Measurements from ENCODE around the gene KCNIP1. TPM values are rescaled to one million over a fixed set of nuclear protein-coding genes. Genes with fewer than 3 reads are reported as not detected.

The KCNIP1 gene
- total RNA-seq, 4 donors from 2014 or later = not detected

DNA sequence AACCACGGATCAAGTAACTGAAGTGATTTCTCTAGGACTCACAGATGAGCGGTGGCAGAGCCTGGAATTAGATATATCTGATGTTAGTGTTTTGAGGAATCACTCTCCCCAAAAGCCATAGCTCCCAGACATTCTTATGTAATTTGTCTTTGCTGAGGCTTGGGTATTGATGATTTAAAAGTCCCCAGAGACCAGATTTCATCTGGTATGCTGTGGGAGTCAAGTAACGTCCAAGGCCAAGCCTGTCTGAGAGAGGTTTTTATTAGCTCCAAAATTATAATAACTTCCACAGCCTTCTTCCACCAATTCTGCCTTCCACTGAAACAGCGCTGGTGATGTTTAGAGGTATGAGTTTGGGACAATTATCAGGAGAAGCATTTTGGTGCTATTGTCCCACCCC lies 21.3 kb upstream of the KCNIP1 start:
- no peak for DNase-seq
- 80 to 88% methylated on average over 4 of the region's 4 CpGs for WGBS, 2 donors
- Histone ChIP-seq H3K36me3 (no peaks in the 10 kb centered on the region), H3K4me1 (peaks cover 0 to 6% (median 0%) of the 10 kb centered on the region in 3 donors), H3K9me3 (no peaks in the 10 kb centered on the region), H3K27me3 (no peaks in the 10 kb centered on the region), H3K4me3 (no peak overlapping the region), H3K27ac (no peak overlapping the region)
- no peak for TF ChIP-seq POLR2A (IDR thresholded peaks at IDR 0.05)
- TF ChIP-seq, protein P1, sequence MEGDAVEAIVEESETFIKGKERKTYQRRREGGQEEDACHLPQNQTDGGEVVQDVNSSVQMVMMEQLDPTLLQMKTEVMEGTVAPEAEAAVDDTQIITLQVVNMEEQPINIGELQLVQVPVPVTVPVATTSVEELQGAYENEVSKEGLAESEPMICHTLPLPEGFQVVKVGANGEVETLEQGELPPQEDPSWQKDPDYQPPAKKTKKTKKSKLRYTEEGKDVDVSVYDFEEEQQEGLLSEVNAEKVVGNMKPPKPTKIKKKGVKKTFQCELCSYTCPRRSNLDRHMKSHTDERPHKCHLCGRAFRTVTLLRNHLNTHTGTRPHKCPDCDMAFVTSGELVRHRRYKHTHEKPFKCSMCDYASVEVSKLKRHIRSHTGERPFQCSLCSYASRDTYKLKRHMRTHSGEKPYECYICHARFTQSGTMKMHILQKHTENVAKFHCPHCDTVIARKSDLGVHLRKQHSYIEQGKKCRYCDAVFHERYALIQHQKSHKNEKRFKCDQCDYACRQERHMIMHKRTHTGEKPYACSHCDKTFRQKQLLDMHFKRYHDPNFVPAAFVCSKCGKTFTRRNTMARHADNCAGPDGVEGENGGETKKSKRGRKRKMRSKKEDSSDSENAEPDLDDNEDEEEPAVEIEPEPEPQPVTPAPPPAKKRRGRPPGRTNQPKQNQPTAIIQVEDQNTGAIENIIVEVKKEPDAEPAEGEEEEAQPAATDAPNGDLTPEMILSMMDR (IDR thresholded peaks at IDR 0.05) = no peak
- intact Hi-C loops (cut with DNase I) = no loop called here

DNA sequence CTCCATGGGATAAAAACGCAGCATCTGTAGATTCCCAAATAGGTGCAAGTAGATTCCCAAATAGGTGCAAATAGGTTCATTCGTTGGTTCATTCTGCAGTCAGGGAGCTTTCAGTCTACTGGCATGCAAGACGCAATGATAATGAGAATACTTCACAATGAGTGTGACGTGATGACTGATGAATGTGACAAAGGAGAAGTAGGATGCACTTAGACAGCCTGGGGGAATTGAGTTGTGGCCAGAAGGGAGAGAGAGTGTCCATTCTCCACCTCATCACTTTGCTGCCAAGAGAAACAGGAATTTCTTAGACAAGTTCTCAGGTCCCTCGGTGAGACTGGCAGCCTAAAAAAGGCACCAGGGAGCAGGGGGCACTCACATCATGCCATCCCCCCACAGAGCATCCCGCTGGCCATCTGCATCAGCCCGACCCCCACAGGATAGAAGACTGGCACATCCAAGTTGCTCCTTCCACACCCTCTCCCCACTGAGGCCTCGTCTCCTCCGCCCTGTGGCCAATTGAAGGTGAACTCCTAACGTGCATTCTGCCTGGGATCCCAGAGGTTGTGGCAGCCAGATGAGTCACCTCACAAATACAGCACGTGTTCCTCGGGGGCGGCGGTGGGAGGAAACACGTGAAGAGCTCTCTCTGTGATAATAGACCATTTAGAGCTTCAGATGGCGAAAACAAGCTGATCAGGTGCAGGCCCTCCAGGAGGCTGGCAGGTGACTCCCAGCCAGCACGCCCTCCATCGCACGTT lies 19.9 kb upstream of the KCNIP1 start:
- H3K4me1 ChIP-seq = peaks cover 0 to 6% (median 0%) of the 10 kb centered on the region in 3 donors
- no peak for TF ChIP-seq POLR2A (IDR thresholded peaks at IDR 0.05)
- TF ChIP-seq, protein P1 (IDR thresholded peaks at IDR 0.05) = no peak
- no peaks in the 10 kb centered on the region for H3K9me3 ChIP-seq
- H3K27ac ChIP-seq = no peak overlapping the region
- no peak overlapping the region for H3K4me3 ChIP-seq
- WGBS, 2 donors = 59 to 72% methylated on average over 8 to 14 of the region's 19 CpGs
- DNase-seq = no peak
- H3K36me3 ChIP-seq = no peaks in the 10 kb centered on the region
- intact Hi-C loops (cut with DNase I) = no loop called here
- no peaks in the 10 kb centered on the region for H3K27me3 ChIP-seq

DNA sequence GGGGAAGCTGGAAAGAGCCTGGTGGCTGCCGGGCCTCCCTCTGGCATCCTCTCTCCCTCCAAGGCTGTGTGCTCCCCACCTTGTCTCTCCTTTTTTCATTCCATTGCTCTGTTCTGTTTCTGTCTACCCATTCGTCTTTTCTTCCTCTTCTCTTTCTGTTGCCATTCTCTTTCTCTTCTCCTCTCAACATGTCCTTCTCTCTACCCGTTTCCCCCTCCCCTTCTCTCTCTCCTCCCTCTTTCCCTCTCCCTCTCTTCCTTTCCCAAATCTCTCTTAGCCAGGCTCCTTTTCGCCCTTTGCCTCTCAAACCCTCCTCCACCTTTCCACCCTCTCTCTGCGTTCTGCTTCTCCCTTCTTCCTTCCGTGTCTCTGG lies 19.4 kb upstream of the KCNIP1 start:
- H3K36me3 ChIP-seq = no peaks in the 10 kb centered on the region
- DNase-seq = no peak
- intact Hi-C loops (cut with DNase I) = no loop called here
- H3K27ac ChIP-seq = no peak overlapping the region
- no peaks in the 10 kb centered on the region for H3K9me3 ChIP-seq
- 67 to 74% methylated on average over 6 of the region's 6 CpGs for WGBS, 2 donors
- TF ChIP-seq, protein P1 (IDR thresholded peaks at IDR 0.05) = no peak
- TF ChIP-seq POLR2A (IDR thresholded peaks at IDR 0.05) = no peak
- no peaks in the 10 kb centered on the region for H3K27me3 ChIP-seq
- H3K4me3 ChIP-seq = no peak overlapping the region
- H3K4me1 ChIP-seq = peaks cover 0 to 6% (median 0%) of the 10 kb centered on the region in 3 donors

DNA sequence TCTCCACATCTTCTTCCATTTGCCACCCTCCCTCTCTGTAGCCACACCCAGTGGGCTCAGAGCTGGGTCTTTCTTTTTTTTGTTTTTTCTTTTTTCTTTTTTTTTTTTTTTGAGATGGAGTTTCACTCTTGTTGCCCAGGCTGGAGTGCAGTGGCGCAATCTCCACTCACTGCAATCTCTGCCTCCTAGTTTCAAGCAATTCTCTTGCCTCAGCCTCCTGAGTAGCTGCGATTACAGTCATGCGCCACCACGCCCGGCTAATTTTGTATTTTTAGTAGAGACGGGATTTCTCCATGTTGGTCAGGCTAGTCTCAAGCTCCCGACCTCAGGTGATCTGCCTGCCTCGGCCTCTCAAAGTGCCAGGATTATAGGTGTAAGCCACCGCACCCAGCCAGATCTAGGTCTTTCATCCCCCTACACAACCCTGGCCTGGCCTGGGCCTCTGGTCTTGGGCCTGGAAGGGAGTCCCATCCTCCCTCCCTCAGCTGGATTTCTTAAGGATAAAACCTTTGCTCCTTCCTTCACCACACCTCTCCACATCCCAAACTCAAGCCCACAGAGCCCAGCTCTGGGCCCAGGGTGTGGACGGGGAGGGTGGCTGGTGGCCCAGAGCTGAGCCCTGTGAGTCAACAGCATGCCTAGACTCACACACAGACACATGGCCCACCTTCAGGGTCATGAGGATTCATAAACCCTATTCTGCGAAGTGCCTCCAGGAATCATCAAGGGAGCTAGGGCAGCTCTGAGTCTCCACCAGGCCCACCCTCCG lies 18.8 kb upstream of the KCNIP1 start:
- WGBS, 2 donors = 71 to 94% methylated on average over 8 to 9 of the region's 12 CpGs
- no peaks in the 10 kb centered on the region for H3K36me3 ChIP-seq
- no peaks in the 10 kb centered on the region for H3K27me3 ChIP-seq
- no peak for DNase-seq
- intact Hi-C loops (cut with DNase I) = no loop called here
- H3K4me1 ChIP-seq = peaks cover 0 to 6% (median 0%) of the 10 kb centered on the region in 3 donors
- no peak overlapping the region for H3K27ac ChIP-seq
- TF ChIP-seq POLR2A (IDR thresholded peaks at IDR 0.05) = no peak
- TF ChIP-seq, protein P1 (IDR thresholded peaks at IDR 0.05) = no peak
- H3K4me3 ChIP-seq = no peak overlapping the region
- H3K9me3 ChIP-seq = no peaks in the 10 kb centered on the region

DNA sequence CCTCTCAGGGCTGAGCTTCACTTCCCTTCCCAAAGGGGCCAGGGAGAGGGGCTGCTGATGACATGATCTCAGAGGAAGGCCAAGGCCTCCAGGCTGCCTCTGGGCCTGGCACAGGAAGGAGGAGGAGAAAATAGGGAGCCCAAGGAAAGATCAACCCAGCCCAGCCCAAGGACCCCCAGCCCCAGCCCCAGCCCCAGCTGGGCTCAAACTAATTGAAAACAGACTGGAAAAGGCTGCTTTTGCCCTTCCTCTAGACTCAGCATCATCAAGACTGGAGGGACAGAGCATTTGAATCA lies 18.3 kb upstream of the KCNIP1 start:
- peaks cover 0 to 6% (median 0%) of the 10 kb centered on the region in 3 donors for H3K4me1 ChIP-seq
- TF ChIP-seq POLR2A (IDR thresholded peaks at IDR 0.05) = no peak
- TF ChIP-seq, protein P1 (IDR thresholded peaks at IDR 0.05) = no peak
- no peaks in the 10 kb centered on the region for H3K9me3 ChIP-seq
- H3K36me3 ChIP-seq = no peaks in the 10 kb centered on the region
- no peak overlapping the region for H3K27ac ChIP-seq
- intact Hi-C loops (cut with DNase I) = no loop called here
- H3K27me3 ChIP-seq = no peaks in the 10 kb centered on the region
- no peak overlapping the region for H3K4me3 ChIP-seq
- DNase-seq = no peak

All from esophagus squamous epithelium (tissue), 5 donors.